ENCODE measurements around the gene ARPC2.

The ARPC2 gene

DNA sequence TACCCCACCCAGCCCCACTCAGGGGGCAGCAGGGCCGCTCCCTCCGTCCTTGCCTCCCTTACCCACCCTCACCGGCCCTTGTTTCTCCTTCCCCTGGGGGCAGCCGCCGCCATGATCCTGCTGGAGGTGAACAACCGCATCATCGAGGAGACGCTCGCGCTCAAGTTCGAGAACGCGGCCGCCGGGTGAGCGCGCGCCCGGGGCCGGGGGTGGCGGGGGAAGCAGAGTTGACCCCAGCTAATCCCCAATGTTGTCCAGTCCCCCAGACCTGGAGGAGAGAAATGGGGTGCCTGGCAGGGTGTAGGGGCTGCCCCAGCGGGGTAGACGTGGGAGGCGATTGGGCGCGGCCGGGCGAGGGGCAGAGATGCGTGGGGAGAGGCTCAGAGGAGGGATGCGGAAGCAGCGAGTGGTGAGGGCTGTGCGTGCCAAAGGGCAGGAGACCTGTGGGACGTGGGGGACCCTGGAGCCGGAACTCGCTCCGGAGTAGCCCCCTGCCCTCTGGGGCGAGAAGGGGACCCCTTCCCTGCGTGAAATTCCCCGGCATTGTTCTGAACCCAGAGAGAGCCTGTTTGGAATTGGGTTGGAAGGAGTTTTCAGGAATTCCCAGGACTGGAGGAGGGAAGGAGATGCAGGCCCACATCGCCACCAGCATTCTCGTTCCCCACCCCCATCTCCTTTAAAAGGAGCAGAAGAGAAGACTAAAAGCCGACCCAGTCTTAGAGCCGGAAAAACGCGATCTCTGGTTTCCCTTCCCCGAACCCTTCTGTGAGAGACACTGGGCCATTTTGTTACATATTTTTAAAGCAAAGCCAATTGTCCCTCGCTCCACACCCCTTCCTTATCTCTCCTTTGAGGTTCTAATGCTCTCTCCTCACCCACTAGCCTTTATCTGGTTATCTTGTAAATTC lies 625 bp downstream of the ARPC2 start:
- DNase-seq, result peak; percentile 89

DNA sequence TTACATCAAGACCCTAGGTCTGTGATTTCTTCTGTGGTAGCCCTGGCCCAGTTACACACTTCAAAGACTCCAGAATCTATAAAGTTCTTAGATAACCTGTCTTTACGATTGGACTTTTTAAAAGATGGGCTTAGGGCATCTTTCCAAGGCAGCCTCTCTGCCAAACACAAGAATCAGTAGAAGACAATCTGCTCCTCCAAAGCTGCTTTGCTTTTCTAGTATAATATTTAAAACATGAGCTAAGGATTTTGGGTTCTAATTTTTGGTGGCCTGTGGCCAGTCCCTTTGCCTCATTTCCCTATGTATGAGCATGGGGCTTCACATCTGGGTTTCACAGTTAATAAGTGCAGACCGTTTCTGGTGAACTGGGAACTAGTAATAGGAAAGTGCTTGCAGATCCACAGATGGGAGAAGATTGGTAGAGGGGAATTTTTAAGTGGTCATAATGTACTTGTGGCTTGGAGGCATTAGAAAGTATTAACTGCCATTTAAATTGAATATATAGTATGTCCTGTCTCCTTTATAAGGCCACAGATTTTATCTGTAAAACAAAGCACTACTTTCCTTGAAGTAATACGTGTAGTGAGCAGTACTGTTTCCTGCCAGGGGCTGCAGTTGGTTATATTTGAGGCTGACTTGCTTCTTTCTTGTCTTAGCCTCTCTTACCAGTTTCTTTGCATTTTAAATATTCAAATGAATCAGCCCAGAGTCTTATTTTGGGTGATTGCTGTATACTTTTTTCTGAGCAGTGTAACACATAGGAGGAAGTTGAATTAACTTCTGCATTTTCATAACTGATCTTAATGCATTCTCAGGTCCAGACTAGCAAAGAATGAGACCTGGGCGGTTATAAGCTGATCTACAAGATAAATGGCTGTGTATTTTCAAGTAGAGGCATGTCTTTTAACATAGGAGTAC lies 1.5 kb downstream of the ARPC2 start:
- peak; percentile 68 for DNase-seq

DNA sequence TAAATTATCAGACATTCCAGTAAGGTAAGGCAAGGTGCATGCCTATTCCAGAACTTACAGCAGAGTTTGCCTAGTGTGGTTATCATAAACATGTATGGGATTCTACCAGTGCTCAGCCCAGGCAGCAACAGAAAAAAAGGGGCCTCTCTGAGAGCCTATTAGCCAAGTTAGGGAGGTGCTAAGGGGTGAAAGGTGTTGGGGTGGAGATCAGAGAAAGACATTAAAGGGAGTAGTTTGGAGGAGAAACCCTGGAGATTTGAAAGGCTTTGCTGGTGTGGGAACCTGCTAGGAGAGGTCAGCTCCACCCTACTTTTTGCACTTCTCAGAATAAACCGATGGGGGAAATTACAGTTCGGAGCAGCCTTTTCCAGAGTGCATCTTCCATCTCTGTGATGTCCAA lies 2.9 kb downstream of the ARPC2 start:
- DNase-seq, result no peak

DNA sequence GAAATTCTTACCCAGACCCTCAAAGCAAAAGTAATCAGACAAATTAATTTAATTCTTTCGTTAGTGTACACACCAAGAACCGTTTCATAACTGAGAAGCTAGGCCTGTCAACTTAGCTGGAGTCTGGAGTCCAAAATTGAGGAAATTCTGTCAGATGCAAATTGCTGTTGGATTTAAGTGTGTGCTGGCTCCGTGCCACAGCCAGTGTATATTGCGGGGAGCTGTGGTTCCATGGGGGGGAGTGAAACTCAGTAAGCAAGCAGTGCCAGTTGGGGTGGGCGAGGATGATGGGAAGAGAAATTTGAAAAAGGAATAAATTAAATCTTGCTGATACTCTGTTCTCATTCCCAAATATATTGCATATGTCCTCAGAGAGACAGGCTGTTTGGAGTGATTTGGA lies 4.0 kb downstream of the ARPC2 start:
- DNase-seq, result no peak

DNA sequence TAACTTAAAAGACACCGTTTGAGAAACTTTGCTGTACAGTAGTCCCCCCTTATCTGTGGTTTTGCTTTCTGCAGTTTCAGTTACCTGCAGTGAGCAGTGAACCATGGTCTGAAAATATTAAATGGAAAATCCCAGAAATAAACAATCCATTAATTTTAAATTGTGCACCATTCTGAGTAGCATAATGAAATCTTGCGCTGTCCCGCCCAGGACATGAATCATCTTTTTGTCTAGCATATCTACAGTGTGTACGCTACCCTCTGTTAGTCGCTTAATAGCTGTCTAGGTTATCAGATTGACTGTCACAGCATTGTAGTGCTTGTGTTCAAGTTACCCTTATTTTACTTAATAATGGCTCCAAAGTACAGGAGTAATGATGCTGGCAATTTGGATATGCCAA lies 6.1 kb downstream of the ARPC2 start:
- DNase-seq, result peak; percentile 68

DNA sequence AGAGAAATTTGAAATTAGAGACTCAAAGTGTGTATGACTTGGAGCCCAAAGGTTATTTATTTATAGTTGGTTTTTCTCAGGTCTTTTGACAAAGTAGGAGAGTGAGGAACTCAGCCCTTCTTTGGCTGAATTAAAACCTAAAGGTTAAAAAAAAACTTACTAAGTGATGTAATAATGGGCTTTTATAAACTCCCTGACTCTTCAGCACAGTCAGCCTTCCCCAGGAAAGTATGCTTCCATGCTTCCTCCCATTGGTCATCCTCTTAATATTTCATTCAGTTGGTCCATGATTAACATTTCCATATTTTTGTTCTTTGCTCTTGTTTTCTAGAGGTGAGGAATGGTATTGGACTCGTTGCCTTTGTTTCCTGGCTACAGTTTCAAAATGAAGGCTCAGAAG lies 7.2 kb downstream of the ARPC2 start:
- DNase-seq, result no peak

DNA sequence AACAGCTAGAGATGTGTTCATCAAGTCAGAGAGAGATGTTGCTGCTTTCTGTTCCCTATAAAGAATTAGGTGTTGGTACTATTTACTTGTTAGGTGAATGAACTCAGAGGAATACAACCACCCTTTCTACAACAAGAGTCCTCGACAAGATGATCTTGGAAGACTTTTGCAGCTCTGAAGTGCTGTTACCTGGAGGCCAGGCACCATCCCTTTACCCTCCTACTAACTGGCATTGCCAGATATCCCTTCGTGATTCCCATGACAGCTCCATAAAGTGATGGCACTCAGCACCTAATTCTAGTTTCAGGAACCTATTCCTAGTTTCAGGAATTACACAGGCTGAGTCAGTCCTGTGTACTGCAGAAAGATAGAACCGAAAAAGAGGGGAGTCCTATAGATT lies 9.9 kb downstream of the ARPC2 start:
- no peak for DNase-seq

DNA sequence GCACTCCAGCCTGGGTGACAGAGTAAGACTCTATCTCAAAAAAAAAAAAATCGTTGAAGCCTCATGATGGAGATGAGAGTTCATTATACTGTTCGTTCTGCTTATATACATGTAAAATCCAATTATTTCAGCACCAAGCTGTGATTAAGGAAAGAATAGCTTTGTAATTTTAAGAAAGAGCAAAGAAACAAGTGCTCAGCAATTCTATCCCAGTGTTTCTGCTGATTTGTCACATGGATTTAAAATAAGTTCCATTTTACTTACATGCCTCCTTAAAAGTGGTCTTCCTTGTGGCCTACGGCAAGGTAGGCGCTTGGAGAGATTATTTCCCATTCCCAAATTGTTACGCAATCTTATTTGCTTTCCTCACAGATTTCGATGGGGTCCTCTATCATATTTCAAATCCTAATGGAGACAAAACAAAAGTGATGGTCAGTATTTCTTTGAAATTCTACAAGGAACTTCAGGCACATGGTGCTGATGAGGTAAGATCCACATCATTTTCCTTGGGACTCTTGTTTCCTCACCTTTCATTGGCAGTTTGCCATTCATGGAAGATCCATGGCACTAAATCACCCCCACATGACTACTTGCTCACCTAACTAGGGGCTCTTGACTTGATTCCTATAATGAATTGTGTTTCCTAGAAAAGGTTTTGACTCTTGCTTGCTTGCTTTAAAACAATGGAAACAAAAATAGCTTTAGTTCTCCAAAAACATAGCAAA lies 11.5 kb downstream of the ARPC2 start:
- no peak for DNase-seq

DNA sequence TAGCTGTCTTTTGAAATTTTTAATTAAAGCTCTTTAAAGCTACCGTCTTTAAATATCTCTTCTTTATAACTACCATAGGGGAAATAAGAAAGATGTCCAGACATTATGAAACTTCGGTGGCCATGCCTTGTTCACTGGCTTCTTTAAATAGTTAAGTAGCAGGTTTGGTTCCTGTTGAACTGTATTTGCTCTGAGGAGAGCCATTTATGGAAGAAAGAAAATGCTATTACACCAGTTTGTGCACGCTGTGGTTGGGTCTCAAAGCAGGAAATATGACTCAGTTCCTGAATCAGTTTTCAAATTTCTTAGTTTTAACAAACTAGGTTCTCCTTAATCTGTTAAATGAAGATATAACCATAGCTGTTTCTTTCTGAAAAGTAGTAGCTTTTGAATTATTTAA lies 12.2 kb downstream of the ARPC2 start:
- peak; percentile 73 for DNase-seq

DNA sequence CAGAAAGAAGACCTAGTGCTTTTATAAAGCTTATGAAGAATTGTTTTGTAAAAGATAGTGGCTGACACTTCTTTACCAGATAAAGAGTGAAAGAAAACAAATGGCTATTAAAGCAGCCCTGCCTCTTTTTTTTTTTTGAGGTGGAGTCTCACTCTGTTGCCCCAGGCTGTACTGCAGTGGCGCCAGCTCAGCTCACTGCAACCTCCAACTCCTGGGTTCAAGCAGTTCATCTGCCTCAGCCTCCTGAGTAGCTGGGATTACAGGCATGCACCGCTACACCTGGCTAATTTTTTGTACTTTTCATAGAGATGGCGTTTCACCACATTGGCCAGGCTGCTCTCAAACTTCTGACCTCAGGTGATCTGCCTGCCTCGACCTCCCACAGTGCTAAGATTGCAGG lies 12.9 kb downstream of the ARPC2 start:
- no peak for DNase-seq

DNA sequence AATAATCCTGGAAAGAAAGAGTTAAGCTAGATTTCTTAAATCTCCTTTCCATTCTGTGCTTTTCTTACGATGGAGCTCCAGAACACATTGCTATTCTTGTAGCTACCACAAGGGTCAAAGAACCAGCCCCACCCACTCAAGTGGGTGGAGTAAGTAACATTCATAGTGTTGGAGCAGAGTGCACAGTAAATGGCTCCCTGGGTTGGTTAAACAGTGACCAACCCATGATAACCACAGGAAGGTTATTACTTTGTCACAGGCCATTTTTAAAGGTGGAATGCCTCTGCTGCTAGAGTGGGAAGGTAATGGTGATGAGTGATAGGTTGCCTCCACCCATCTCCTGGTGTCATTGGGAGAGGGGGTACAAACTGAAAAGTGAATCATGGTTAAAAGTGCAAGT lies 13.9 kb downstream of the ARPC2 start:
- DNase-seq, result no peak

DNA sequence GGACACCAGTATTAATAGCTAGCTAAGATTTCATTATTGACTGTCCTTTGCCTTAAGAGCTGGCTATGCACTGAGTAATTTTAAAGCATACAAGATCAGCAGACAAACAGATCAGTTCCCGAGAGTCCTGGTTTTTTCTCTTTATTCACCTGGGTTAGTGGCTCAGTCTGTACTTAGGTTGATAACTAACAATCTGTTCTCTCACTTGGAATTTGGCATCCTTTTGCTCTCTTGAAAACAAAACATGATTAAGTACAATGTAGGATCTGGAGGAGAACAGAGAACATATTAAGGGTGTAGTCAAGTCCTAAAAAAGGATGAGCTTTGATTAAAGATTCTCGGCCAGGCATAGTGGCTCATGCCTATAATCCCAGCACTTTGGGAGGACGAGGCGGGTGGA lies 16.6 kb downstream of the ARPC2 start:
- DNase-seq, result no peak

DNA sequence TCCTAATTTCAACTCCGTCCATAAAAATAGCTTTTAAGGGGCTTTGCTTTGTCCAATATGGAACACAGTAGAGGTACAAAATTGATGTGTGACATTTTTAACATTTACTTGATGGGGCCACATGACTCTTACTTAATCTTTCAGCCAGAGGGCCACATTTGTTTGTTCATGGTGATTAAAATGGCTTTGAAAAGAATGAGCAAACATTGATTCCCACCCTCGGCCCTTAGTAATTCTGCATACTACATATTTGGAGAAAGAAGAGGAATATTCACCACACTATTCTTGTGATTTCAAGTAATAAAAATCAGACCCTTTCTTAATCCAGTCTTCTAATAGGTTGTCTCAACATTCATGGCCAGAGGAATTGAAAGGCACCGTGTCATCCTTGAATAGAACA lies 17.5 kb downstream of the ARPC2 start:
- no peak for DNase-seq

DNA sequence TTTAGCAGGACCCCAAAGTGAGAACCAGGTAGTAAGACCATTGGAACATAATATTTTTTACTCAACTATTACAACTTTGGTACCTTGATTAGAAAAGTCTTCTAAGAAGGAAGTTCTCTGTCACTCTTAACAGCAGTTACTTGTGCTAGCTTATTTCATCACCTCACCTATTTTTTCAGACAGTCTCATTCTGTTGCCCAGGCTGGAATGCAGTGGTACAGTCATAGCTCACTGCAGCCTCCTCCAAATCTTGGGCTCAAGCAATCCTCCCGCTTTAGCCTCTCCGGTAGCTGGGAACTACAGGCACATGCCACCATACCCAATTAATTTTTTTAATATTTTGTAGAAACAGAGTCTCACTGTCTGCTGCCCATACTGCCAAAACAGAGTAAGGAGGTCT lies 18.0 kb downstream of the ARPC2 start:
- no peak for DNase-seq

DNA sequence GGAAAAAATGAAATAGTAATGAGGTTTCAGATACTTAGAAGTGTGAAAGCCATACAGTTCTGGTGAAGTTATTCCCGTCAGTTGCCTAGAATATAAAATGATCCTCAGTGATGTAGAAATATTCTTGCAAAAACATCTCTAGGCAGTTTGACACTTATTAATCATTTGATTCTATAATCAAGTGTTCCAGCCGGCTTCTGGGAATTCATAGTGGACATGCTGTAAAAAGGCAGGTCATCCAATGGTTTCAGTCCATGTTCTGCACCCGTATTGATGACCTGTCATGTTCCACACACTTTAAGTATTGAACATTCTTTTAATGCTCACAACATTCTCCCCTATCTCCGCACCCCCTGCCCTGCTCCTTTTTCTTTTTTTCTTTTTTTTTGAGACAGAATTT lies 19.8 kb downstream of the ARPC2 start:
- no peak for DNase-seq

DNA sequence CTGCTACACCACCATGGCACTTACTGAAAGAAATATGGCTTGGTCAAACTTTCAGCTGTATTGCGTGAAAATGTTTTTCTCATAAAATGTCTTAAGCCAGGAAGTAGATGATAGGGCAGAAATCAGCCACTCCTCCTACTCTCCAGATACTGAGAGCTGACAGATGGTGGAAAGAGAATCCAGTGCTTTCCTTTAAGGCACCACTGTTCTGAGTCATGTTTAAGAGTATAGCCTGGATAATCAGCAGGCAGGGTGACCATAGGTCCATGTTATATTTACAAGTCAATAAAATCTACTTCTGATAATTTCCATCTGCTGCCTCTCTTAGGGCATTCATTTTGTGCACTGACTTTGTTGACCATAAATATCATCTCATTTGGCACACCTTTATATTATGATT lies 21.9 kb downstream of the ARPC2 start:
- DNase-seq, result no peak

DNA sequence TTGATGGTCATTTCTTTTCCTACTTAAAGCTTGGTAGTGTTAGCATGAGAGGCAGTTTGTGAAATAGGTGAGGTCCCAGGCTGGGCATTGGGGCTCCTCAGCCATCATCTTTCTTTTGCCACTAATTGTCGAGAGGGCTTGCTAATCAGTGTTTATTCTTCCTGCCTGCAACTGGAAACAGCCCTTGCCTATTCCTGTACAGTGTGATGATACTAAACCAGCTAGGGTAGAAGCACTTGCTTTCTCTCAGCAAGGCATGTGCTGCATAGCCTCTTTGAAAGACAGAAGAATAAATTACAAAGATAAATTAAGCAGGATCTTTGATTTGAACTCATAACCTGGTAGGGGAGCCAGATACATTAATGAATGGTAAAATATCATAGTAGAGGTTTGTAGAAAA lies 27.2 kb downstream of the ARPC2 start:
- no peak for DNase-seq

DNA sequence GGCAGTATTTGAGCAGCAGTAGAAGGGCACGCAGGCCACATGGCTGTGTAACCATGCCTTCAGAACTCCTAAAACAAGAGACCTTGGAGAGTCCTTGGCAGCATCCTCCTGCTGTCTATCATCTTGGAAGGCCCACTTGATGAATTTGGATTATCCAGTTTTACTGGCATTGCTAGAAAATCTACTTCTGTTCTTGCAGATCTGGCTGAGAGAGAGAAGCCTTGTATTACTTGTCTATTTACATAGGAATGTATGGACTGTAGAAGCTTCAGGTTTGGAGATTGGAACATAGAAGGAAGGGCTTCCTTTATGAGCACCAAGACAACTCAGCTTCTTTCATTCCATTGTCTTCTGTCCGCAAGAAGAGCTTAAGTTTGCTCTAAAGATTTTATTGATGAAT lies 27.7 kb downstream of the ARPC2 start:
- DNase-seq, result no peak

DNA sequence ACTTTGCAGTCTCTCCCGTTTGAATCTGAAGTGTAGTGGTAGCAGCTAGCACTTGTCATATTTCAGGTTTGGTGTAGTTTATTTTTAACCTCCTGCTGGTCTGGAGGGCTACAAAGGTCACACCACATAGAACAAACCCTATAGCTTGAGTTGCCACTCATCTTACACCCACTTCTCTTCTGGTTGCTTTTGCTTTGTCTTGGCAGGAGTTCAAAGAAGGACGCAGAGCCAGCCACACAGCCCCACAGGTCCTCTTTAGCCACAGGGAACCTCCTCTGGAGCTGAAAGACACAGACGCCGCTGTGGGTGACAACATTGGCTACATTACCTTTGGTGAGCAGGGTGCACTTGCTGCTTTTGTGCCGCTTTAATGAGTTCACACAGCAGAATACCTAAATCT lies 28.2 kb downstream of the ARPC2 start:
- DNase-seq, result no peak

DNA sequence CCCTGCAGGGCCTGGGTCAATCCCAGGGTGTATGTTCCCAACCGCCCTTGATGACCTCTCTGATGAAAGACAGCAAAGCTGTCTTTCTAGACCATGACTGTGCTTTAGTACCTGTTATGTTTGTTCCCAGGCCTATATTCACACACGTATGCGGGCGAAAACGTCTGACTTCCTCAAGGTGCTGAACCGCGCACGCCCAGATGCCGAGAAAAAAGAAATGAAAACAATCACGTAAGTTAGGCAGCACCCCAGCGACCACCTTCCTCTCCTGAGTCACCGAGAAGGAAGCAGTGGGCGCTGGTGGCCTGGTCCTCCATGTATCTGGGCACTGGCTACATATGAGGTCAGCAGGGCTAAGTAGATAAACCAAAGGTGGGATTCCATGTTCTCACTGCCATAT lies 32.7 kb downstream of the ARPC2 start:
- peak; percentile 49 for DNase-seq

DNA sequence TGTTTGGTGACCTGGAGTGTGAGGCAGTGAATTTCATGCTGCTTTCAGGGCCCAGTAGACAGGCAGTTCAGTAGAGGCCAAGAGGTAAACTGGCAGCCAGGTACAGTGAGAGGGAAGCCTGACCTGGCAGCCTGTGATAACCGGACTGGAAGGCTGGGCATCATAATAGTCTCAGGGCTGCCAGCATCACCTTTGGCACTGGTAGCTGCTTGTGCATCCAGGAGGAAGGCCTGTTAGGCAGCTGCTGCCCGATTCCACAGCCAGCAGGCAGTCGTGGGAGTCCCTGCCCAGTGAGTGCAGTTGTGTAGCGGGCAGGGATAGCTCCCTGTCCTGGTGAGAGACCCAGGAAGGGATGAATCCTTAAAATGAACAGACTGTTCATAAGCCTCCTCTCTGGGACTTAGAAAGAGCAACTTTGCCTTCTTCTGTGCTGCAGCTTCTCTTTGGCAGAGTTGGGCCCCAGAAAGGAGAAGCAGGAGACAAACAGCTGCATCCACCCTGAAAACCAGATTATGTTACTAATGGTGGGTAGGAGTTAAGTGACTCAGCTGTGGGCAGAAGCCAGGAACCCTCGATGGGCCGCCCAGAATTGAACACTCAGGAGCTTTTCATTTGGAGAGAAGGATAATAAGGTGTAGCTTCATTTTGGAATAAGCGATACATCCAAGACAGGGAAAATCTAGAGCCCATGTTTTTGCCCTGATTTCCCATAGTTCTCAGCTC lies 35.7 kb downstream of the ARPC2 start:
- DNase-seq, result peak; percentile 57

DNA sequence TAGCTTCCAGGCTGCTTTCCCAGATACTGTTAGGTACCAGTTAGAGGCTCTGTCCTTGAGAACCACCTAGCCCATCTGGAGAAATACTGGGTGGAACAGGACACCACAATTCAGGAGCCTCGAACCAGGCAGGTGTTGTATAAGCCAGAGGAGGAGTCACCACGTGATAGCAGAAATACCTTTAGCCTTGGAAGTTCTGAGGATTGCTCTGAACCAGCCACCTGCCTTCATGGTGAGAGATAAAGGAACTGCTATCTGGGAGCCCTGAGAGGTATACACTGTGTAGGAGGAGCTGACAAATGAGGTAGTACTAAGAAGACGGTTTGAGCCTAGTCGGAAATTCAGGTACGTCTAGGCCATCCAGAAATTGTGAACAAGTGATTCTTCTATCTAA lies 36.2 kb downstream of the ARPC2 start:
- DNase-seq, result no peak

DNA sequence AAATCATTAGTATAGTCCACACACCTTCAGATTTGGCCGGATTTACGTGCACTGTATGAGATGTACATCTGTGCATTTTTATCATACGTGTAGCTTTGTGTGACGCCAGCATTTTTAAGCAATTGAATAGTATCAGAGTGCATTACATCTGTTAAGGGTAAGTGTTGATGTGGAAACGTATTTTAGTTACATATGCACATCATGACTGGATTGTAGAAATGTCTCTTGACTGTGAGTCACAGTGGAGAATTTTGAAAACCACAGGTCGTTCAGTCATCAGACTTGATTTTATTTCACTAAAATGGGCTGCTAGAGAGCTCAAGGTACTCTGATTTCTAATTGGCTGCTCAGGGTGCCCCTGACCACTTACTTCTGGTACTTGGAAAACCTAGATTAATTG lies 38.5 kb downstream of the ARPC2 start:
- no peak for DNase-seq

All from activated effector memory CD4-positive, alpha-beta T cell treated with anti-CD3 and anti-CD28 coated beads, Interleukin-2, amount 50 U/mL, for 16 hours (primary cell).